Mammary epithelial cell (primary cell): ENCODE data around the gene RNF8.

Source experiments
- CTCF ChIP-seq, 2 donors: IDR thresholded peaks in 1 of 2; conservative IDR thresholded peaks in 1 of 2; 2 replicates each; pipeline ENCODE4 v1.5.1; 2011 to 2012; ENCODE audit warnings: inconsistent platforms in 2 of 2, low read length in 2 of 2, mild to moderate bottlenecking in 2 of 2, control low read depth in 1 of 2, low read depth in 1 of 2; ENCODE audit not compliant: insufficient read depth in 1 of 2; ENCODE audit errors: extremely low read depth in 1 of 2
- EZH2 ChIP-seq: IDR thresholded peaks from 2 replicates; pipeline ENCODE4 v1.6.1; 2012; ENCODE audit warnings: low read length, inconsistent platforms, borderline replicate concordance

GRCh38 chr6:37389857-37390256, 36.1 kb downstream of the RNF8 start:
- TF ChIP-seq CTCF (conservative IDR thresholded peaks at IDR 0.05 in 1 of 2, IDR thresholded peaks at IDR 0.05 in 1 of 2; ENCODE audit: extremely low read depth in 1 of 2, insufficient read depth in 1 of 2, low read depth in 1 of 2, low read length in 2 of 2) (no peak), EZH2 (no peak)
